GM18517 (cell line): ENCODE measurements around the gene QSOX1.

Source experiments
- ATAC-seq: cut with Tn5 transposase; IDR thresholded peaks from one replicate; pipeline ENCODE4 v1.9.1; 2021; ENCODE audit warnings: mild to moderate bottlenecking, moderate library complexity; ENCODE audit not compliant: unreplicated experiment

The QSOX1 gene

DNA sequence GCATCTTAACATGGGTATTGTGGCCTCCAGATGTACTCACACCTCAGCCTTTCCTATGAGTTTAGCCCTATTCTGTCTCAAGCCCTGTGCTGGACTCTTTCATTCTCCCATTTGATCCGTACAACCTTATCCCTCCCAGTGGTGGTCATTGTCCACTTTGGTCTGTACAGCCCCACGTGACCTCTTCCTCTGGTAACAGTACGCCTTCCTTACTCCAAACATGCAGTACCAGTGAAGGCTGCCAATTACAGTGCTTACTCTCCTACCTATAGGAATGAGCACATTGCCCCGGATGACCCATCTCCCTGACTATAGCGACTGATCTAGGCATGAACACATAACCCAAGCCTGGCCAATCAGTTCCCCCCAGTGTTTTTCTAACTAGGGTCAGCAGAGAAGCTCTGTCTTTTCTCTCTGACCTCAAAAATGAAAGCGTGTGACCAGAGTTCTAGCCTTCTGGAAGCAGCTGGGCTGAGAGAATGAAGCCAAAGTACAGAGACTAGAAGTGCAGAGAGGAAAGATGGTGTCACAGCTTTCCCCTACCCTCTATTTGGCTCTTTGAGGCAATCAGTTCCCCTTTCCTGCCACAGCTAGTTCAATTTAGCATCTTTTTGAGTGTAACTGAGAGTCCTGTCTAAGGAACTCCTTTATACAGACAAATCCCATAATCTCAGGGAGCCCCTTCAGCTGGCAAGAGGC lies 9.9 kb upstream of the QSOX1 start:
- no peak for ATAC-seq

DNA sequence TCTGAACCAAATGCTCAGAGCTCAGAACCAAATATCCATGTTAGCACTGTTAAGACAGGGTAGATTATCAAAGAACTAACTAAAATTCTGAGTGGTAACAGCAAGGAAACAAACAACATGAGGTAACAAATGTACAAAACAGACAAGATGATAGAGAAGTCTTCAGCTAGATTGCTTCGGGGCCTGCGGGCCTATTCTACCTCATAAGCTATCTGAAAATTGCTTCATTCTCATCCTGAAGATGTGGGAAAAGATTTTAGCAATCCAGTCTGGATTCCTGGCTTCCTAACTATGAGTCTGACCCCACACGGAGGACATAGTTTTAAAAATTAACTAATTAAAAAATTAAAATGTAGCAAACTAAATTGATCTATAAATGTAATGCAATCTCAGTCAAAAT lies 9.2 kb upstream of the QSOX1 start:
- no peak for ATAC-seq

DNA sequence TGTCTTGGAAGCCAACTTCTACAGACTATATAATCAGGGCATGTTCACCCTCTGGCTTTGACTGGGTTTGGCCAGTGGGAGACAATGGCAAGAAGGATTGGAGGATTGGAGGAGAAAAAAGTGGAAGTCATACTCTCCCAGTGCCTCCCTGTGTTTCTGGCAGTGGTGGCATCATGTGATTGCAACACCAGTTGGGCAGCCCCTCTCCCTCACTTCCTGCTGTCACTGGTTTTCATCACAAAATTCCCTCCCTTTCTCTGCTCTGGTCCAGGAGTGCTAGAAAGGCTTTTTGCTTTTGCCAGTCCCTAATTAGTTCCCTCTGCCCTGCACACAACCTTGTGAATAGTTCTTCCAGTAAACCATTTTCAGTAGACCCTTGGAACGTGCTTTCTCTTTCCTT lies 3.7 kb upstream of the QSOX1 start:
- ATAC-seq = no peak

DNA sequence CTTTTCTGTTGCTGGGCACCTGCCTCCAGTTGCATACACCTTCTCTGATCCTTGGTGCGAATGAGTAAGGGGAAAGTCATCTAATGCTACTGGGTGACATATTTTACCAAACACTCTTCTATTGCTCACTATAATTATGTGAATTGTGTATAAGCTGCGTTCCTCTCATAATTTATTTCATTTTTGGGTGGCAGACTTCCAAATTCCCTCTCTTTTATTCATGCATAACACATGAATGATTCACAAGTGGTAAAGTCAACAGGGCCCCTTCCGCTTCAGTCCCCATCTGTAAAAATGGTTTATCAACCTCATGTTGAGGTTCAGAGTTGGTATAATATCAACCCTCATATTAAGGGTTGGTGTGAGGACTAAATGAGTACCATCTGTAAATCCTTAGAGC lies 3.2 kb upstream of the QSOX1 start:
- no peak for ATAC-seq

DNA sequence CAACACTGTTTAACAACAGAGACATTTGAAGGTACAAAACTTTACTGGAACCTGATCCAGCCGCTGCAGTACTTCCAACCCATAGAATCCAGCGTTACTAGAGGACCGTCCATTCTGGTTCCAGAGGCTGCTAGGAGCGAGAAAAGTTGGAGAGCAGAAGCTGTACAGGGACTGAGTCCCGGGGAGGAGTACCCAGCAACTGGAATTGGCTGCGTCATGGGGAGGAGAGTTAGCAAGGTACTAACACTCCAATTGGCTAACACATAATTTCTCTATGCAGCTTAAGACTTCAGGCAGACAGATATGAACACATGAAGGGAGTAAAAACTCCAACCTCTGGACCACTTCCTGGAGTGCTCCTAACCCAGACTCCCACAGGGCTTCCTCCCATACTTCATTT lies 2.1 kb upstream of the QSOX1 start:
- no peak for ATAC-seq

DNA sequence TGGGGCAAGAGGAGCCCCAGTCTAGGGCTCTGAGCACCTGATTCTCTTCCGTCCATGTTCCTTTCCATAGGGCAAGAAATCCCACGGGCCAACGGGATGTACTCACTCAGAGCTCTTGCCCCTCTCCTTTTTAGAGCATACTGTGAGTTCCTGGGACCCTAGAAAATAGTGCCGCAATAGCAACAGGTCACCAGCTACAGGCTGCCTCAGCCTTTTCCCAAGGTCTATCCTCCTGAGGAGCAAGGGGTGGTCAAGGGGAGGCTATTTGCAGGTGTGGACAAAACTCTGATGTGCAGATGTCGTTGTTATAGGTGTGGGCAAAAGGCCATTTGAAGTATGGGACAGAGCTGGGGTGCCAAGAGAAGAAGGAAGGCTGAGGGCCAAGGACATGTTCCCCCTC lies 1.6 kb upstream of the QSOX1 start:
- no peak for ATAC-seq

DNA sequence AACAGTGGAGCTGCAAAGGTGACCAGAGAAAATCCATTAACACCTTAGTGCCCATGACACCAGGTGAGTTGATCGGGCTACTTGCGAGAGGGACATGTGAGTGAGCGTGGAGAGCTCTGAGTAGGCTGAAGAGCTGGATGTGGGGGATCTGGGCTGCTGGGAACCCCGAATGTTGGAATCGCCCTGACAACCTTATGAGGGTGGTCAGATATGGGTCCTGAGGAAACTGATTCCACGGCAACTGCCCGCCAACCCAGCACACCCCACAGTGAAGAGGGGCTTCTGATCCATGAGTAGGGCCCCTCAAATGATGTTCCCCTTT lies 705 bp upstream of the QSOX1 start:
- peak; percentile 2 for ATAC-seq

DNA sequence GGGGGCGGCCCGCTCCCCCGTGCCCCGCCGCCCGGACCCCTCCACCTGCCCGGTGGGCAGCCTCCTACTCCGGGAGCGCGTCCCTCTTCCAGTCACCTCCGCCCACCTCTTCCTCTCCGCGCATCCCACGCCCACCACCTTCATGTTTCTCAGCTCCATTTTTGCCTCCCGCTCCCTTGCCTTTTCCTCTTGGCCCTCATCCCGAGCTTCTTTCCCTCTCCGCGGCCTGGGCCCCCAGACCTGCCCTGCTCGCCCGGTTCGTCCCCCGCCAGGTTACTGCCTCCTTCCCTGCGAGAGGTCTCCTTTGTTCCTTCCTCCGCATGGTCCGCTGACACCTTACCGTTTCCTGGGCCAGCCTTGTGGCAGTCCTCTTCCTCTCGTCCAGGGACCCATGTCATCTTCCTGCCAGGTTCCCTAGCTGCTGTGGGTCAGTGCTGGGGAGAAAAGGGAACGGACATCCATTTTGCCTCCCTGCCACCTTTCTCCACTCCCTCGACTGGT lies 563 bp downstream of the QSOX1 start:
- no peak for ATAC-seq

DNA sequence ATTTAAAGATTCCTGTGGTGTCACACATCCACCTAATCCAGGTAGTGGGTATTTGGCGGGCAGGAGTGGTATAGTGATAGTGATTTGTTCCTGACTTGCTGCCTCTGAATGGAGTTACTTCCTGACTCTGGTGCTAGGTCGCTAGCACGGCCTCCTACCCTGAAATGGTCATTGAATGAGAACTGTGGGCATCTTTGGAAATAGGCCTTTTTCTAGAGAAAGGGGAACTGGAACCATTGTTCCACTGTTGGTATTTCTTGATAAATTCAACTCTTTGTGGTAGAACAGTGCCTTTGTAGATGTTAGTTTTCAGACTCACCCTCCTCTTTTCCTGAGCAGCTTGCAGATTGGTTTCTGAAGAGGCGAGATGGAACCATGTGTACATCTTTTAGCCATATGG lies 1.5 kb downstream of the QSOX1 start:
- ATAC-seq = no peak

DNA sequence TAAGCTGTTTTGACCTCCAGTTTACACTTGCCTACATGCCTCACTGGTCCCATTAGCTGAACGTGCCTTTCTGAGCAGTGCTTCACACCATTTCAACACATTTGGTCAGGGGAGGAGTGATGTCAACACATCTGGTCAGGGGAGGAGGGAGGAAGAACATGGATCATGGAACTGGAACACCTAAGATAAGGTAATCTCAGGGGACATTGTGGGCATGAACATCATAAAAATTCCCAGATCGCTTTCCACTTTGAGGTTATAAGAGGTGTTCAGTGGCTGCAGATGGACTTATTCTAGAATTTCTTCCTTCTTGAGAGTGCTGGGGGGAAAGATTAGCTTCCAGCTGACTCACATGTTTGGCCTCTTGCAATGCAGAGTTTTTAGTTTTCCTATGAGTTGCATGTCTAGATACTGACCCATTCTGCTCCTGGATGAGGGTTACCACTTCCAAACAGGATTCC lies 2.0 kb downstream of the QSOX1 start:
- ATAC-seq = no peak

DNA sequence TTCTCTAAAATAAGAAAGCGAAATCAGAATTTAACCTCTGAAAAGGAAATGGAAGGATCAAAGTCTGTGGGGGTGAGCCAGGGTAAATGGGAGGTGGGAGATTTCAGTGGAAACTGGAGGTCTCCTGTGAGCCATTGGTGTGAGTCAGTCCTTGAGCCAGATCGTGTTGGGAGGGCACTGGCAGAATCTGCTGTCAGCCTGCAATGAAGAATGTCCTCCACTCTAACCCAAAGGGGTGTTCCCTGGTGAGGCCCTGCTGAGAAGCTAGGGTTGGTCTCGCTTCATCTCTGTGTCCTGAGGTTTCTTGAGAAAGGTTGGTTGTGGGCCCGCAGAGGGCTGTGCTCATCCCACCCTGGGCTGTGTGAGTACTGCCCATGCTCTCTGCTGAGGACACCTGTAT lies 2.4 kb downstream of the QSOX1 start:
- ATAC-seq = no peak

DNA sequence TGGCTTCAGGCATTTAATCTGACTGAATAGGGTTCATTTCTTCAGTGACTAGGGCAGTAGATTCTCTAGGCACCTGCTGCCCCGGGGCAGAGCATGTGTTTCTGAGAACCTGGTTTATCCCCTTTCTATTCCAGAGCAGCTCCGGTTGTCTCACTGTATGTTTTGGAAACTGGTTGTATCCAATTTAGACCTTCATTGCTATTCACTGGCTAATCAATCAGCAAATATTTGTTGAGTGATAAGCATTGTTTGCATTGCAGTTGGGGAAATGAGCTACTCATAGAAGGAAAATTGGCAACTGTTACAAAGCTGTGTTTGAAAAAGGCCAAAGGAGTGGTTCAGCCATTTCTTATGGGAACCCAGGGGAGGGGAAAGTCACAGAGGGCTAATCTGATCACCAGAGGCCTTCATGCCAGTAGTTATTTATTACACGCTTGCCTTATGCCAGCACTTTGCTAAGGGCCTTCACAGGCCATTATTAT lies 2.9 kb downstream of the QSOX1 start:
- ATAC-seq = no peak

DNA sequence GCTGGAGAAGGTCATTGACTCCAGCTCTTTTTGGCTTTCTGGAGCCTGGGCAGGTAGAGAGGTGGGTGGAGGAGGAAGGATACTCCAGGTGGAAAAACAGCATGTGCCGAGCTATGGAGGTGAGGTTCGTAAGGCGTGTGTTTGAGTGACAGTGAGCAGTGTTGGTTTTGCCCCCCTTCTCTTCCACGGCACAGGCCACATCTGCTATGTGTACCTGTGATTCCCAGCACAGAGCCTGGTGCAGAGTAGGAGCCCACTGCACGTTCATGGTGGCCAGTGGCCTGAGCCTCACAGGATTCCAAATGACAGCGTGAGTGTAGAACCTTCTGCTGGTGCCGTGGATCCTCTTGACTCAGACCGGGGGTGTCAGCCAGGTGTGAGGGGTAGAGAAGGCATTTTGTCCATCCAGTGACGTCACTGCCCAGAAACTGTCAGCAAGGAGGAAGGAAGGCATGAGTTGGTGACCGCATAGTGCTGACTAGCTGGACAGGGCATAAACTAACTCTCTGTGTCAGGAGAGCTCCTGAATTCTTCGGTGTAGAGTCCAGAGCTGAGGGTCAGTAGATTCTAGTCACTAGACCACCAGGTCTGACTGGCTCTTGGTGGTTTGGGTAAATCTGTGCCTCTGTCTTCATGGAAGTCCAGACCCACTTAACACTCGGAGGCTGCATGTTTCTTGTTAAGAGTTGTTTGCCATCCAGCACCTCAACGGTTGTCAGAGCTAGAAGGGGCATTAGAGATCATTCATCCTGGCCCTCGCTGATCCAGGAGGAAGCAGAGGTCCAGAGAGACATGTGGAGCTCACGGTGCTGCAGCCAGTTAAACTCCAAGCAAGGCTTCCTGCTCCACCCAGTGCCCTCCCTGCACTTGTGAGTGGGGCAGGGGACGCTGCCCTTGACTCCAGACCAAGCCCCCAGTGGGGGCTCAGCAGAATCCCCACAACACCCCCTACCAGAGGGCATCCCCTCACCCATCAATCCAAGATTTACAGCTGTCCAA lies 3.8 kb downstream of the QSOX1 start:
- ATAC-seq = no peak

DNA sequence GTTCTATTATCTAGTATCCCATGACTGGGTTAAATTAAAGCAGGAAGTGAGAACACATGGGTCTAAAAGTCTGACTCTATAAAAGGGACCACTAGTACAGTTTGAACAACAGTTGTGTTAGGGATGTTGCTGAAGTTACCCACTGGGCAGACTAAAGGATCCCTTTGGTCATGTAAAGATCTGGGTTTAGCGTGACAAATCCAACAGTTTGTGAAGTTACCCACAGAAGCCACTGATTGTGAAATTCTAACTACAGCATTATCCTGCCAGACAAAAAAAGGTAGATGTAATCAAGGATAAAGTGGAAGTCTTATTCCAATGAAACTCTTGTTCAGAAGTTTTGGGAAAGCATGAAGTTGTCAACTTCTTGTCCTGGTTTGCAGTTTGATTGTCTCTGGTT lies 5.7 kb downstream of the QSOX1 start:
- ATAC-seq = no peak

DNA sequence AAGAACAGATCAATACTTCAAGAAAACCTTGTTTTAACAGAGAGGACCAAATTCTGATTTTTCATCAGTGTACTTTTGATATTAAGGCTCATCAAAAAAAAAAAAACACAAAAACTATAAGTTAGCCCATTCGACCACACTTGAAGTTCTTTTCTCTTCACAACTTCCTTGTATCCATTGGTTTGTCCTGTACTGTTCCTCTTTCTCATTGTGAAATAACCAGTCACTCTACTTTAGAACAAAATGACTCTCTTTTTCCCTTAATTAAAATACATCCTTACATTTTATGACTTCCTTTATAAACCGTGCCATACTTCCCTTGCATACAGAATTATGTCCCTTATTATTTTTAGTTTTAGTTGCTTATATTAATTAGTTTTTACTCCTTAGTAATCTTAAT lies 8.4 kb downstream of the QSOX1 start:
- no peak for ATAC-seq

DNA sequence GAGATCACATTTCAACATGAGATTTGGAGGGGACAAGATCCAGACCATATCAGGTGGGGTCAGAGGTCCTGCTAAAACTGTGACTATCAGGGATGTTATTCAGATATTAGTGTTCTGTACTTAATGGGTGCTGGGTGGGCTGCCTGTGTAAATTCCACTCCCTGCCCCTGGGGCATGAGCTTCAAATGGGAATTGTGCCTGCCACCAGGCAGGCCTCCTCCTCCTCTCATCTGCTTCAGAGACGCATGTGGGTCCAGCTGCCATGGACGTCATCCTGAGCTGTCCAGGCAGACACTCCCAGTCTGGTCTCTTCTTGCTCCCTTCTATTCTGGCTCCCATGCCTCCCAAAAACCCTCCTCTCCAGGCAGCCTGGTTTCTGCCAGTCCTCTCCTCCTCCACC lies 10.4 kb downstream of the QSOX1 start:
- ATAC-seq = no peak

DNA sequence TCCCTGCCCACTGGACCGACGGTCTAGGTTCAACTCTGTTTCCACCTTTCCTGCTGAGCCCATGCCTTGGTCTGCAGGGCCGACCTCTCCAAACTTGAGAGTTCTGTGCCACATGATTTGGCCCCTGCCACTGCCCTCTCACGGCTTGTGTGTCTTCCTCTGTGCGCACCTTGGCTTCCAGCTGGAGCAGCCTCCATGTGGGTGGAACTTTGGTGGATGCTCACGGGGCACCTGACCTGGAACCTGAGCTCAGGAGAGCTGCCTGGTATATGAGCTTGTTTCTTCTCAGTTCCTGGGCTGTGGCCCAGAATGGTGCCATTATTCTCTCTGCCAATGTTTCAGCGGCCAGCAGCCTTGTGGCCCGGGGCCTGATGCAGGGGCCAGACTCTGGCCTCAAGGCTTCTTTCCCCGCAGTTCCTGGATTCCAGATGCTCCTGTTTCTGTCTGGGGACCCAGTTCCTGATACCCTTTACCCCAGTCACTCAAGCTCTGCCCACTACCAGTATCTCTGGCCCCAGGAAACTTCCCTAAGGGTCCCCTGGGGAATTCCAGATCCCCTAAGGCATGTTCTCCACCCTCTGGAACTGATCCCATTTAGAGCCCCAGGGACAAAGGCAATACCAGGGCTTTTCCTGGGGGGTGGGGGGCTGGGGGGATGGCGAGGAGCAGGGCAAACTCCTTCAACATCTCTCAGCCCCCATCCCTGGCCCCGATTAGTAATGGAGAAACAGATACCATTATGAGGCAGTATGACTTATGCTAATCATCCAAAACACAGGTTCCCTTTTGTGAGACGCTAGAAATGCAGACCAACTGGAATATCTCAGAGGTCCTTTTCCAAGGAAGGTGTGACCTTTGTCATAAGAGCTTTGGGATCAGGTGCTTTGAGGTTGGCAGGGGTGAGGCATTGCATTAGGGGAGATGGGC lies 11.1 kb downstream of the QSOX1 start:
- no peak for ATAC-seq

DNA sequence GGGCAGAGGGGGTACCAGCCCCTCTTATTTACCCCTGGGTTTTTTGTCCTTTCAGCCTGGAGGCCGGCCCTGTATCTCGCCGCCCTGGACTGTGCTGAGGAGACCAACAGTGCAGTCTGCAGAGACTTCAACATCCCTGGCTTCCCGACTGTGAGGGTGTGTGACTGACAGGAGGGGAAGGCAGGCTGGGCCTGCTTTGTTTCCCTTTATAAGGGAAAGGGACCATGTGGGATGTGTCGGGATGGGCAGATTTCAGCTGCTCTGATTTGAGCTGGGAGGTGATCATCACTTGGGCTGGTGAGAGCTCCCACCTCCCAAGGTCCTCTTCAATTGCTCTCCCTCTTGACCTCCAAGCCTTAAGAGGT lies 11.7 kb downstream of the QSOX1 start:
- ATAC-seq = no peak

DNA sequence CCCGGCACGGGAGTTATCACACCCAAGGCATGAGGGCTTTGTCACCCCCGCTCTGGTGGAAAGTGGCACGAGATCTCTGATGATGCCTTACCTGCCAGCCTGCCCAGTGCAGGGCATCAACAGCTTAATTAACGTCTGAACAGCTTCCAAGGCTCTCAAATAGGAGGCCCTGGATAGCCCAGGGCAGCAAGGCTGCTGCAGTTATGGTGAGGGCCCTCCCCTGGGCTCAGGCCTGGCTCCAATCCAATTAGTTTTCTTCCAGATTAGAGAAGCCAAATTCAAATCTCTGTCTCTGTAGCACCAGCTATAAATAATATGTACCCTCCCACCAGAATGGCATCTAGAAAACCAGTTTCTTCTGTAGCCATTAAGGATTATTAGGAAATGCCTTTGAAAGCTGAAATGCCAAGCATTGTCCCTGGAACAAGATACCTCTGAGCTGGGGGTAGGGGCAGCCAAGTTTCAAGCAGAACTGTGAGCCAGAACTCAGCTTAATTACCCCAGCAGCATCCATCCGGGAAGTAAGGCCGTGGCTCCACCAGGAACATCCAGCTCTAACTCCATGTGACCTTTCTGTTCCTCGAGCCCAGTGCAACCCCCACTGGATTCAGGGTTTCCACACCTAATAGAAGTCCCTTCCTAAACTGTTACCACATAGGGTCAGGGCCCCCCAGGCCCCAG lies 12.5 kb downstream of the QSOX1 start:
- no peak for ATAC-seq

DNA sequence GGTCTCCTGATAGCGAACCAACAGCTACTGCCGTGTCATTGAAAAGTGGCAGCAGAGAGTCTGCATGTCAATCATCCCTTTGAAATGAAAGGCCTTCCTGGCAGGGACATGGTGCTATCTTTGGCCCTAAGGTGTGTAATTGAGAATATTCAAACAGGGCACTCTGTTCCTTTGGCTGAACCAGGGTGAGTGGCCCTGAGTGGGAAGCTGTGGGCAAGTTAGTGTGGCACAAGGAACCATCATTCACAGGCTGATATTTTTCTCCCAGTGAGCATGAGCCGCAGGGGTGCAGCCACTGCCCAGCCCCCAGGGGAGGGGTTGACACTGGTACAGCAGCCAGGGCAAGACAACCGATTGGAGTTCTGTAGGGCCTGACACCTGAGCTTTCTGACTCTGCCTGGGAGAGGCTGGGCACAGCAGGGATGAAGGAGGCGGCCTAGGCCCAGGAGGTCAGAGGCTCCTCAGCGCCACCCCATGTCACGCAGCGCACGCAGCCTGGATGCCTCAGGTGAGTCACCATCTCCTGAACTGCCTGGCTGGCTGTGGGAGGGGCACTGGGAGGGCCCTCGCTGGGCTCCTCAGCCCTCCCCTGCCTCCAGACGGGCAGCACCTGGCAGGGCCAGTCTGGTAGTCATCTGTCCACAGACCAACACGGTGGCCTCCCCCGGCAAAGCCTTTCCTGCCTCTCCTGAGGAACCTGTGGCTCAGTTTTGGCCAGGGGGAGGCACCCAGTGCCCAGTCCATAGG lies 13.2 kb downstream of the QSOX1 start:
- ATAC-seq = no peak
